HUES6 (cell line): ENCODE data around the gene FCER1G.
A peak's percentile ranks its signal among the peaks of the same experiment; 100 is the strongest.

Experiments used
- H3K27ac ChIP-seq: 2 replicates; pipeline ENCODE4 v1.7.0; 2013; ENCODE audit warnings: low read depth, mild to moderate bottlenecking, low read length, inconsistent platforms
- H3K27me3 ChIP-seq: 2 replicates; pipeline ENCODE4 v1.6.1; 2013; ENCODE audit warnings: low read length; ENCODE audit not compliant: control insufficient read depth, insufficient read depth
- H3K36me3 ChIP-seq: 2 replicates; pipeline ENCODE4 v1.6.1; 2013; ENCODE audit warnings: low read length; ENCODE audit not compliant: control insufficient read depth, insufficient read depth
- H3K4me1 ChIP-seq: 2 replicates; pipeline ENCODE4 v1.6.1; 2013; ENCODE audit warnings: low read length; ENCODE audit not compliant: control insufficient read depth, insufficient read depth
- H3K4me3 ChIP-seq: 2 replicates; pipeline ENCODE4 v1.5.1; 2013; ENCODE audit warnings: low read depth, low read length
- H3K9ac ChIP-seq: one replicate; pipeline ENCODE4 v1.6.1; 2013; ENCODE audit warnings: mild to moderate bottlenecking, low read length
- H3K9me3 ChIP-seq: 2 replicates; pipeline ENCODE4 v1.6.1; 2013; ENCODE audit warnings: low read depth, low read length; ENCODE audit not compliant: control insufficient read depth, insufficient read depth

Gene FCER1G

DNA sequence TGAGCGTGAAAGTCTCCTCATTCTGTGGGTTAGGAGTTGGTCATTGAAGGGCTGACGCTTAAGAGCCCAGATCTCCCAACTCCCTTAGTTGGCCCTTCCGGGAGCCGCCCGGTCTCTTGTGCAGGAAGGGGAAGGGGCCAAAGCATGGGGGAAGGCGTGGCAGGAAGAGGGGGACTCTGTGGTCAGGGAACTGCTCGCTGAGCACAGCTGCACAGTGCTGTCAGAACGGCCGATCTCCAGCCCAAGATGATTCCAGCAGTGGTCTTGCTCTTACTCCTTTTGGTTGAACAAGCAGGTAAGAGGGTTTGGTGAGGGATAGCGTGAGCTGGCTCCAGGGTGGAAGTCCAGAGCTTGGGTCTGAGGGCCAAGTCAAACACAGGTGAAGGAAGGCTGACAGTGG lies at the start of gene FCER1G:
Gene FCER1G, plus strand, starts transcription at position 220 of the 400 bp plus-strand sequence. Its CDS starts 27 bp downstream, at position 247.
- Histone ChIP-seq H3K4me1 (peaks cover 20% of the 10 kb centered on the region), H3K36me3 (peaks cover 48% of the 10 kb centered on the region), H3K27me3 (no peaks in the 10 kb centered on the region), H3K9ac (no peak within 1 kb of the TSS), H3K4me3 (no peak within 1 kb of the TSS), H3K9me3 (no peaks in the 10 kb centered on the region), H3K27ac (no peak within 1 kb of the TSS)

DNA sequence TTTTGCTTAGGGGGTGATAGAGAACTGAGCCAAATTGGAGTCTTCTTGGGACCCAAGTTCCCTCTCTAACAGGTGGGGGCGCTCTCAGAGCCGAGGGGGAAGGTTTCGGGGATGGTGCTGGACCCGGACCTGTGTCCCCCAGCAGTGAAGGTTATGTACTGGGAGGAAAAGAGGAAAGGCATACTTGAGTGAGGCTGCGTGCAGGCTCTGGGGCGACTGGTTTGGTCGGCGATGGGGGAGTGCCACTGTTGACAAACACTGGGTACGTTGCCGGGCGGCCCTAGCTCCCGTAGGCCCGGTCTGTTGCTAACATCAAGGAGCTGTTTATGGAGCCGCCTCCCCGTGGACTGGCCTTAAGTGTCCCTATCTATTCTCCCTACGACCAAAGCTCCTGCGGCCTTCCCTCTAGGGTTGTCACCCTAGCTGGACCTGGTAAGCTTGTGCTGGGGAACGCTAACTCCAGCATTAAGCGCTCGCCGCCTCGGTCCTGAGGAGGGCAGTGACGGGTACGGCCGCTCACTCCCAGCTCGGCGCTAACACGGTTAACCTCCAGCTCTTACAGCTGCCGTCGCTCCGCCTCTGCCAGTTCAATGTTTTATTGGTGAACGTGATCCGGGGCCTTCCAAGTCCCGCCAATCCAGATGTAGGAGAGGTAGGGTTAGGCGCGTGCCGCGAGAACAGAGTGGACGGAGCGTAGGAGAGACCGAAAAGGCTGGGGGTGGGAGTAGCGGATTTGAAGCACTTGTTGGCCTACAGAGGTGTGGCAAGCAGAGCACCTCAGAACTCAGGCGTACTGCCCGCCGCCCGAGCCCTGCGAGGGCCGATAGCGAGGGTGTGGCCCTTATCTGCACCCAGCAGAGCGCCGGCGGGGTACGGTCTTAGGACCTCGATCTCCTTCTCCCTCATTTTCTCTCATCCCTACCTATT lies 49.1 kb upstream of the FCER1G start, which contains the start of gene PPOX:
Gene PPOX, plus strand, starts transcription at position 685 of the 927 bp plus-strand sequence. CDS start 422 bp downstream, outside the sequence.
- Histone ChIP-seq H3K27me3 (no peaks in the 10 kb centered on the region), H3K4me3 (peak within 1 kb of the TSS; percentile 86), H3K9me3 (no peaks in the 10 kb centered on the region), H3K36me3 (peaks cover 54% of the 10 kb centered on the region), H3K4me1 (peaks cover 7% of the 10 kb centered on the region), H3K27ac (no peak within 1 kb of the TSS), H3K9ac (peak within 1 kb of the TSS; percentile 69)

GRCh38 chr1:161166669-161167548 lies 48.2 kb upstream of the FCER1G start:
- Histone ChIP-seq H3K9me3 (no peaks in the 10 kb centered on the region), H3K27me3 (no peaks in the 10 kb centered on the region), H3K4me1 (peaks cover 7% of the 10 kb centered on the region), H3K27ac (no peak overlapping the region), H3K36me3 (peaks cover 56% of the 10 kb centered on the region), H3K4me3 (peak overlapping the region; percentile 86), H3K9ac (peak overlapping the region; percentile 67)

DNA sequence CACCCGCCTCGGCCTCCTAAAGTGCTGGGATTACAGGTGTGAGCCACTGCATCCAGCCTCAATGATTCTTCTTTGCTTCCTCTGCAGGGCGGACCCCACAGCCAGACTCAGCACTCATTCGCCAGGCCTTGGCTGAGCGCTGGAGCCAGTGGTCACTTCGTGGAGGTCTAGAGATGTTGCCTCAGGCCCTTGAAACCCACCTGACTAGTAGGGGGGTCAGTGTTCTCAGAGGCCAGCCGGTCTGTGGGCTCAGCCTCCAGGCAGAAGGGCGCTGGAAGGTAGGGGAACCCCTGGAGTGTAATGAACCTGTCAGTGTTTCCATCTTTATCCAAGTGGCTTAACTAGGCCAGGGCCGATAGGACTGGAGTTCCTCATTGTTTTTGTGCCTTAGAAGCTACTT lies 46.2 kb upstream of the FCER1G start:
- no peaks in the 10 kb centered on the region for H3K9me3 ChIP-seq
- H3K4me3 ChIP-seq: no peak overlapping the region
- no peaks in the 10 kb centered on the region for H3K27me3 ChIP-seq
- H3K36me3 ChIP-seq: peaks cover 59% of the 10 kb centered on the region
- H3K27ac ChIP-seq: no peak overlapping the region
- H3K4me1 ChIP-seq: peaks cover 7% of the 10 kb centered on the region
- H3K9ac ChIP-seq: no peak overlapping the region

GRCh38 chr1:161171191-161171590 lies 43.9 kb upstream of the FCER1G start:
- H3K27me3 ChIP-seq: no peaks in the 10 kb centered on the region
- H3K36me3 ChIP-seq: peaks cover 62% of the 10 kb centered on the region
- H3K4me1 ChIP-seq: peaks cover 7% of the 10 kb centered on the region
- no peak overlapping the region for H3K9ac ChIP-seq
- no peak overlapping the region for H3K4me3 ChIP-seq
- H3K9me3 ChIP-seq: no peaks in the 10 kb centered on the region
- no peak overlapping the region for H3K27ac ChIP-seq

GRCh38 chr1:161171696-161172095 lies 43.4 kb upstream of the FCER1G start:
- Histone ChIP-seq H3K9ac (no peak overlapping the region), H3K9me3 (no peaks in the 10 kb centered on the region)

GRCh38 chr1:161172349-161172748 lies 42.7 kb upstream of the FCER1G start:
- Histone ChIP-seq H3K36me3 (peaks cover 62% of the 10 kb centered on the region), H3K9ac (no peak overlapping the region), H3K4me3 (no peak overlapping the region), H3K4me1 (peaks cover under 1% of the 10 kb centered on the region), H3K27ac (no peak overlapping the region), H3K9me3 (no peaks in the 10 kb centered on the region), H3K27me3 (no peaks in the 10 kb centered on the region)

More at GRCh38 chr1:161171696-161172095, 43.4 kb upstream of the FCER1G start:
- Histone ChIP-seq H3K4me1 (peaks cover 7% of the 10 kb centered on the region), H3K36me3 (peaks cover 62% of the 10 kb centered on the region), H3K27ac (no peak overlapping the region), H3K4me3 (no peak overlapping the region), H3K27me3 (no peaks in the 10 kb centered on the region)

DNA sequence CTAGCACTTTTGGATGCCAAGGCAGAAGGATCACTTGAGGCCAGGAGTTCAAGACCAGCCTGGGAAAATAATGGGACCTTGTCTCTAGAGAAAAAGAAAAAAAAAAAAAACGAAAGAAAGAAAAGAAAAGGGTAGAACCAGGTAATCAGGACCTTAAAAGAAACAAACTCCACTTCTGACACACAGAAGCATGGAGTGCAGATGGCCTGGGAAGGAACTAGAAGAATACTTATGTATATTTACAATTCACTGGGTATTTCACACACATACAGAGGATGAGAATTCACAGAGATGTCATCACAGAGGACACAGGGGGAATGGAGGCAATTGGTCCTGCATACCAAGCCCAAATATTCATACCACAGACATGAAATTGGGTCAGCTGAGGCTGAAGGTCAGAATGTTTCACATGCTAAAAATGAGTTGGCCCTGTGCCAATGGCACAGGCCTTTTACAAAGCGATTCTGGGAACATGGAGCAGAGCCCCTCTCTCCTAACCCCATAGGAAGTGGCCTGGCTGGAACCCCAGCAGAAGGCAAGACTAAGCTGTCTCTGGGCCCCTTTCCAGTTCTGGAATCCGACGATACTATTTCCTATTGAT lies 42.2 kb upstream of the FCER1G start:
- H3K36me3 ChIP-seq: peaks cover 62% of the 10 kb centered on the region
- H3K4me1 ChIP-seq: peaks cover 2% of the 10 kb centered on the region
- H3K9me3 ChIP-seq: no peaks in the 10 kb centered on the region
- H3K4me3 ChIP-seq: no peak overlapping the region
- no peak overlapping the region for H3K27ac ChIP-seq
- H3K27me3 ChIP-seq: no peaks in the 10 kb centered on the region
- no peak overlapping the region for H3K9ac ChIP-seq

DNA sequence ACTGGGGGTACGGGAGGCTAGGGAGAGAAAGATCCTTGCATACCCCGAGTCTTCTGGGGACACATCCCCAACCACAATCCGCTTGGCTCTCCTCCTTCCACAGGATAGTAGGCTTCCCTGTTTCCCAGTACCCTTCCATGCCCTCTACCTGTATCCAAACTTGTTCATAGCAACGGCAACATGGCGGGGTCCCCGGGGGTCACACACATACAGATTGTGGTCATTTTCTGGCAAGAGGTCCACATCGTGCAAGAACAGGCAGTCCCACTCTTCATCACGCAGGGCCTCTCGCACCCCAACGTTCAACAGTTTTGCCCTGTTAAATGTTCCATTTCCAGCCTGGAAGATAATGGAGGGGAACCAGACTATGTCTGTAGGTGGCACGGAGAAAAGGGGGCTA lies 41.4 kb upstream of the FCER1G start:
- Histone ChIP-seq H3K4me1 (peaks cover 6% of the 10 kb centered on the region), H3K9me3 (no peaks in the 10 kb centered on the region), H3K36me3 (peaks cover 62% of the 10 kb centered on the region), H3K4me3 (no peak overlapping the region), H3K9ac (no peak overlapping the region), H3K27ac (no peak overlapping the region), H3K27me3 (no peaks in the 10 kb centered on the region)

DNA sequence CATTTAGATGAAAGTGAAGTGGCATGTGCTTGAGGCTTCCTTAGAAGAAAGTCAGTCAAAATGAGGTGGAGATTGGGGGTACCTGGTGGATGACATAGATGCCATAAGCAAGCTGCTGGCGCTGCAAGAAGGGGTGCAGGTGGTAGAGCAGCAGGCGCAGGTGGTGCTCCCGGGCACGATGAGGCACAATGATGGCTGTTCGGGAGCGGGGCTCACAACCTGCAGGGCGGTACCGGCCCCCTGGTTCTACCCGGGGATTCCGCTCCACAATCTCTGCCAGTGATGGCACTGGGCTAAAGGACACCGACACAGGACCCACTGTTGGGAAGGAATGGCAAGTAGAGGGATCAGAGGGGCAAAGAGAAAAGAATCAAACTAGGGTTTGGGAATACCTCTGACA lies 40.2 kb upstream of the FCER1G start:
- peaks cover 6% of the 10 kb centered on the region for H3K4me1 ChIP-seq
- H3K4me3 ChIP-seq: no peak overlapping the region
- H3K36me3 ChIP-seq: peaks cover 52% of the 10 kb centered on the region
- no peaks in the 10 kb centered on the region for H3K9me3 ChIP-seq
- no peaks in the 10 kb centered on the region for H3K27me3 ChIP-seq
- no peak overlapping the region for H3K27ac ChIP-seq
- H3K9ac ChIP-seq: no peak overlapping the region
